Neuron (in vitro differentiated cells): ENCODE measurements around the gene UTS2.

ENCODE experiments used
- H2AFZ ChIP-seq: one replicate; pipeline ENCODE4 v1.6.1; 2013; ENCODE audit warnings: low read depth, mild to moderate bottlenecking, inconsistent platforms, low read length, moderate library complexity
- H3K27me3 ChIP-seq: one replicate; pipeline ENCODE4 v1.6.1; 2013; ENCODE audit warnings: low read length; ENCODE audit not compliant: insufficient read depth
- H3K36me3 ChIP-seq: one replicate; pipeline ENCODE4 v1.6.1; 2013; ENCODE audit warnings: low read length; ENCODE audit not compliant: insufficient read depth
- H3K4me1 ChIP-seq: one replicate; pipeline ENCODE4 v1.6.1; 2013; ENCODE audit warnings: low read length; ENCODE audit not compliant: insufficient read depth
- H3K4me3 ChIP-seq: 2 replicates; pipeline ENCODE4 v1.5.1; 2013; ENCODE audit warnings: mild to moderate bottlenecking, low read length, moderate library complexity
- H3K9me3 ChIP-seq: one replicate; pipeline ENCODE4 v1.6.1; 2013; ENCODE audit warnings: low read length

The UTS2 gene

DNA sequence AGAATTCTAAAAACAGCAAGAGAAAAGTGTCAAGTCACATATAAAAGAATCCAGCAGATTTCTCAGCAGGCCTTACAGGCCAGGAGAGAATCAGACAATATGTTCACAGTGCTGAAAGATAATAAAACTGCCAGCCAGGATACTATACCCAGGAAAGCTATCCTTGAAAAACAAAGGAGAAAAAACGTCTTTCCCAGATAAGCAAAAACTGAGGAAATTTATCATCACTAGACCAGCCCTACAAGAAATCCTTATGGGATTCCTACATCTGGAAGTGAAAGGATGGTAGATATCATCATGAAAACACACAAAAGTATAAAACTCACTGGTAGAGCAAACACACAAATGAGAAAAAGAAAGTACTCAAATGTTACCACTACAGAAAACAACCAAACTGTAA, 25.2 kb upstream of the UTS2 start:
- Histone ChIP-seq H3K36me3 (no peaks in the 10 kb centered on the region), H3K4me1 (peaks cover 2% of the 10 kb centered on the region), H3K27me3 (no peaks in the 10 kb centered on the region)

DNA sequence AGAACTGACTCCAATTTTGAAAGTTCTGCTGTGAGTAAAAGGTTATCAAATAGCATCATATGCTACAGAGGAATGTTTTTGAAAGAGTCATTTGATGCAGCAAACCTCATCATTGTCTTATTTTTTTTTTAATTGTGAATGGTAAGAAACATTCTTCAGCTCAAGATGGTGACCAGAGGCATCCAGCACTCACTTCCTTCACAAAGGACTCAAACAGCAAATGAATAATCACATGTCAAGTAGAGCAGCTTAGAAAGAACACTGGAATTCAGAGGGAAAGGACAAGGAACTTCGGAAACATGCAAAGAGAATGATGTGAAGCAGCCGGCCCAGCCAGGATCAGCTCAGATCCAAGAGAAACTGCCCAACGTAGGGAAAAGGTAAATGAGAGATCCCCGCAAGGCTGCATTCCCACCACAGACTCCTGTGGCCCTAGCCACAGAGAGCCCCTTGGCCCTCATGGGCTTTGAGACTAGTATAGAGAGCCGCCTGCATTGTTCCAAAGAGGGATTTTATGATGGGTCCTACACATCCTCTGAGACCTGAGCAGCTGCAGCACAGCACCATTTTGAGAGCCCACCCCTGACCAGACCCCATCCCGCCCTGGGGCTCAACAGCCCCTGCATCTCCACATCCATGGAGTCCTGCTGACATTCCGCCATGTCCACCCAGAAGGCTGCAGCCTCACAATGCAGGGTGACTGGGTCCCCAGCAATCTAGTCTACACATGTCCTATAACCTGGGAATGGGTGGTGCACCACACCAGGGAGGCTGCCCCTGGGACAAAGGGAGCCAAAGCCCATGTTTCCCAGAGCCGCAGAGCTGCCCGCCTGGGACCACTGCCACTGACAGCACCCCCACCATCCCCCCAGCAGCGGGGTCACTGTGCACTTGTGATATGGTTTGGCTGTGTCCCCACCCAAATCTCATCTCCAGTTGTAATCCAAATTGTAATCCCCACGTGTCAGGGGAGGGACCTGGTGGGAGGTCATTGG, 21.2 kb upstream of the UTS2 start:
- H2AFZ ChIP-seq, result no peak overlapping the region
- H3K4me3 ChIP-seq, result no peak overlapping the region
- H3K36me3 ChIP-seq, result no peaks in the 10 kb centered on the region
- H3K27me3 ChIP-seq, result no peaks in the 10 kb centered on the region
- H3K9me3 ChIP-seq, result peaks cover 3% of the 10 kb centered on the region
- peaks cover 2% of the 10 kb centered on the region for H3K4me1 ChIP-seq

More for the DNA sequence above, 25.2 kb upstream of the UTS2 start:
- H2AFZ ChIP-seq, result no peak overlapping the region
- H3K9me3 ChIP-seq, result peaks cover 3% of the 10 kb centered on the region
- H3K4me3 ChIP-seq, result no peak overlapping the region

DNA sequence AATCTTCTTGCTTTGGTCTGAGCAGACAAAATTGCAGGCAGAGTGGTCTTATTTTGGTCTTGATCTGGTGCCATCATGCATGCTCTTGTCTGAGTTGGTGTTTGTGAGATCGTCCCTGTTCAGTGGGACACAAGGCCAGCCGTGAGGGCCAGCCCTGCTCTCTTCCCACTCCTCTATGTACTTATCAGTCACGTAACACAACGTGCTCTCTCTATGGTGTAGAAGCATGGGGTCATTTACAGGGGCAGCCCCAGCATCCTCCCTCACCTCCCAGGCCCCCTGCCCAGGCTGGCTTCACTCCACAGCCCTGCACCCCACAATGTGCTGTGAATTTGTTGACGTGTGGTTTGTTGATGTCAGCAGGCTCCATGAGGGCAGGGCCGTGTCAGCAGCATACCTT, 18.3 kb upstream of the UTS2 start:
- Histone ChIP-seq H3K36me3 (no peaks in the 10 kb centered on the region), H3K27me3 (no peaks in the 10 kb centered on the region), H3K4me1 (peaks cover 2% of the 10 kb centered on the region), H3K4me3 (no peak overlapping the region), H2AFZ (no peak overlapping the region), H3K9me3 (no peaks in the 10 kb centered on the region)

DNA sequence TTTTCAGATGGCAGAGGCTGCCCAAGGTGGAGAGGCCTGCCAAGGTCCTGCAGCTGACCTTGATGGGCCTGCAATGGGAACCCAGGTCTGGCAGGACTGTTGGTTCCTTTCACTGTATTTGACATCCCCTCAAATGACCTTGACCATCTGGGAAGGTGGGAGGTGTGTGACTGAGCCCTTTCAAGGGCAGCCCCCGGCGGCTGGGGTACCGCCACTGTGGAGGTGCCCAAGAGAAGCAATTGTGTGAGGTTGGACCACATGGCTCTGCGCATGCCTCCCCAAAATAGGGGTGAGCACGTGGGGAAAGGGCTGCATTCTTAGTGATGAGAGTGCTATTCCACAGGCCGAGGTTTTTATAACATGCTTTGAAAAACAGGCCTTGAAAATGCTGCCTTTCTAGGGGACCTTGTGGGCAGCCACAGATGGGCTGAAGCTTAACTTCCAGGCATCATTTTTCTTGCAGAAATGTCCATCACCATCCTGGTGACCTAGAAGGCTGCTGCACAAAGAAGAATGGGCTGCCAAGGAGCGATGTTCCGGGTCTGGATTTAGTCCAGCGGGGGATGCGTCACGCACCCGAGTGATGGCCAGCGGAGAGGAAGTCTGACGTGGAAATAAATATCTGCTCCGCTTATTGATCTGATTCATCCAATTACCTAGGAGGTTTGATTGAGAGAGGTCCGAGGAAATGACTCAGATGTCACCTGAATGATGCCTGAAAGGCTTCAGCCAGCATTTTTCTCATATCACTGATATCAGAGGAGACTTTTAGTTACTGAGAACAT, 16.5 kb upstream of the UTS2 start:
- Histone ChIP-seq H3K9me3 (peaks cover 1% of the 10 kb centered on the region), H3K36me3 (no peaks in the 10 kb centered on the region), H3K4me3 (no peak overlapping the region), H3K4me1 (peaks cover 2% of the 10 kb centered on the region), H3K27me3 (no peaks in the 10 kb centered on the region), H2AFZ (no peak overlapping the region)

DNA sequence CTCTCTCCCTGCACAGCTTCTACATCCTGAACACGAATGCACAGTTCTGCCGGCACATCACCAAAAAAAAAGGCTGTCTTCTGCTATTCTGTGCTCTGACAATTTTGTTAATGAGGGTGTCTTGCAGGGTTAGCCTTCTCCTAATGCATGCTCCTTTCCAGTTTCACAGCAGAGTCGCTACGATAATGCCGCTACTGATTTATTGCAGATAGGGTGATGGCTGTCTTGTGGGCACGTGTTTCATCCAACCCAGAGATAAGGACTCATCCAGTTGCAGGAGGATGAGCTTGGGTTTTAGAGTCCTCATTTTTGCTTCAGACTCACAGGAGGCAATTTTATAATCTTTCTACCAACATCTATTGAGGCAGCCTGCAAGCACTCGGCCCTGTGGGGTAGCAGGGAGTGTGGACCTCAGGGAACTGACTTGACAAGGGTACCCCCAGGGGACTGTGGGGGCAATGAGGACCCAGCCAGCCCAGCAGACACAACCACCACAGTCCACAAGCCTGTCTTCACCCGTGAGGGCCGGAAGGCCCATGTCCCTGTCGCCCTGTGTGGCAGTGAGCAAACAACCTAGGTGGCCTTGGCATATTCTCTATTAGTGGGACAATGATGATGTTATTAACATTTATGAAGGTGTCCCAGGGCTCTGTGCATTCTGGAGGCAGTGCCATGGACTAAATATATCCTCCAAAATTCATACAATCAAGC, 15.4 kb upstream of the UTS2 start:
- Histone ChIP-seq H3K27me3 (no peaks in the 10 kb centered on the region), H3K36me3 (no peaks in the 10 kb centered on the region), H3K4me1 (no peaks in the 10 kb centered on the region), H3K4me3 (no peak overlapping the region), H2AFZ (no peak overlapping the region), H3K9me3 (peaks cover 1% of the 10 kb centered on the region)

DNA sequence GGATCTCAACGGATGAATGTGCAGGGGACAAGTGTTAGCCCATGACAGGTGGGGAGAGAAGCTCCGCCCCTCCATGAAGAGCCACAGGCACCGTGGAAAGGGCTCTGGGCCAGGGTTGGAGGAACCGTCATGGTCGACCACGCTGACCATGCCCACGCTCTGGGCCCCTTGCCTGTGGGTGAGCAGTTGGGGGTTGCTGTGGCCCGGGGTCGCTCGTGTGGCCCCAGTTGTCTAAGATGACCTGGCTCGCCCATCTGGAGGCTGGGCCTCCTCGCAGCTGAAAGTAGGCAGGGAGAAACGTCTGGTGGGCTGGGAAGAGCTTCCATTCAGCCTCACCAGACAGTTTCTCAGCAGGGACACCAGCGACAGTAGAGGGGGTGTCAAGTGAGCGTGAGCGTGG, 13.1 kb upstream of the UTS2 start:
- no peak overlapping the region for H2AFZ ChIP-seq
- no peaks in the 10 kb centered on the region for H3K36me3 ChIP-seq
- no peaks in the 10 kb centered on the region for H3K4me1 ChIP-seq
- H3K4me3 ChIP-seq, result no peak overlapping the region
- H3K9me3 ChIP-seq, result peaks cover 1% of the 10 kb centered on the region
- H3K27me3 ChIP-seq, result no peaks in the 10 kb centered on the region

DNA sequence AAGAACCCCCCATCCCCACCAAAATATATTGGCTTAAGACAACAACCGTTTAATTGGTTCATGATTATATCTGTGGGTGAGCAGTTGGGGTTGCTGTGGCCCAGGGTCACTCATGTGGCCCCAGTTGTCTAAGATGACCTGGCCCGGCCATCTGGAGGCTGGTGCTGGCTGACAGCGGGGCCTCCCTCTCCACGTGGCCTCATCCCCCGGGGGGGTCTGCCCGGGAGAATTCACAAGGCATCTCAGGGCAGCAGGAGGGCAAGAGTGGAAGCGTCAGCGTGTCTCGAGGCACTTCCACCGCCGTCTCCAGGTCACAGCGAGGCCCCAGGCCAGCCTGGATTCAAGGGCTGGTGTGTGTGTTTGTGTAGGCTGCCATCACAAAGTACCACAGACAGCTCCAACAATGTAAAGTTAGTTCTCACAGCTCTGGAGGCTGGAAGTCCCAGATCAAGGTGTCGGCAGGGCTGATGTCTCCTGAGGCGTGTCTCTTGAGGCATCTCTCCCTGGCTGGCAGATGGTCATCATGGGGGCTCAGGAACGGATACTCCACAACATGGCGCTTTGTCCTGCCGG, 11.0 kb upstream of the UTS2 start:
- H3K4me1 ChIP-seq, result no peaks in the 10 kb centered on the region
- H3K36me3 ChIP-seq, result no peaks in the 10 kb centered on the region
- no peak overlapping the region for H2AFZ ChIP-seq
- peaks cover 1% of the 10 kb centered on the region for H3K9me3 ChIP-seq
- H3K27me3 ChIP-seq, result no peaks in the 10 kb centered on the region
- H3K4me3 ChIP-seq, result no peak overlapping the region

DNA sequence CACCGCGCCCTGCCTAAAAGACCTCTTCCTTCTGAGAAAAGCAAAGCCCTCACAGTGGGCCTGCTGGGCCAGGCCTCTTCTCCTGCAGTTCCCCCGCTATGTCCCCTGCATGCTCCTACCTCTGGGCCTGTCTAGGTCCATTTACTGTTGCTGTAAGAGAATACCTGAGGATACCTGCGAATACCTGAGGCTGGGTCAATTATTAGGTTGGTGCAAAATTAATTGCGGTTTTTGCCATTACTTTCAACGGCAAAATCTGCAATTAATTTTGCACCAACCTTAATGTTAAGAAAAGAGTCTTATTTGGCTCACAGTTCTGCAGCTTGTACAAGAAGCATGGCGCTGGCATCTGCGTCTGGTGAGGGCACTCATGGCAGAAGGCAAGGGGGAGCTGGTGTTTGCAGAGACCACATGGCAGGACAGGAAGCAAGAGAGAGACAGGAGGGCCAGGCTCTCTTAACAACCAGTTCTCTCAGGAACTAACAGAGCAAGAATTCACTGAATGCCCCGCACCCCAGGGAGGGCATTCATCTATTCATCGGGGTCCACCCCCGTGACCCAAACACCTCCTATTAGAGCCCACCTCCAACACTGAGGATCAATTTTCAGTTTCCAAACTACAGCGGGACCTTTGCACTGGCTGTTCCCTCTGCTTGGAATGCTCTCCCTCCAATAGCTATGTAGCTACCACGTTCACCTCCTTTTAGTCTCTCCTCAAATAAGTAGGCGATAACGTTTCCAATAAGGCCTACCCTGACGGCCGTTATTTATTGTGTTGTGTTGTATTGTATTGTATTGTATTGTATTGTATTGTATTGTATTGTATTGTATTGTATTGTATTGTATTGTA, 9.6 kb upstream of the UTS2 start:
- Histone ChIP-seq H3K4me1 (no peaks in the 10 kb centered on the region), H2AFZ (no peak overlapping the region), H3K36me3 (no peaks in the 10 kb centered on the region), H3K9me3 (peaks cover 1% of the 10 kb centered on the region), H3K27me3 (no peaks in the 10 kb centered on the region), H3K4me3 (no peak overlapping the region)

DNA sequence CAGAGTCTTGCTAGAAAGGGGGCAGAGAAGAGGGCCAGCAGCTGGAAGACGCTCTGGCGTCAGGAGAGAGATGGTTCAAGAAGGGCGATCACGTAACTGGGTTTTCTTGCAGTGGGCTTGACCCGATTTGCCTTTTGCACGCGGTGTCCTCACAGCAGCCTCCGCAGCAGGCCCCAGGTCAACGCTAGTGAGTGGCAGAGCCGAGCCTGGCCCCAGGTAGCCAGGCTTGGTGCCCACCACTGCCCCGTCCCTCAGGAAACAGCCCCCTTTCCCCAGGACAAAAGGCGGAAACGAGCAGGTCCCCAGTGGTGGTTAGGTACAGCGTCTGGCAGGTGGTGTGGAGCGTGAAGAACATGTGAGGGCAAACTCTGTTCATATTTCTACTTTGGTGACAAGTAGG, 8.6 kb upstream of the UTS2 start:
- H2AFZ ChIP-seq, result no peak overlapping the region
- H3K36me3 ChIP-seq, result no peaks in the 10 kb centered on the region
- no peaks in the 10 kb centered on the region for H3K27me3 ChIP-seq
- H3K4me3 ChIP-seq, result no peak overlapping the region
- peaks cover 1% of the 10 kb centered on the region for H3K9me3 ChIP-seq
- no peaks in the 10 kb centered on the region for H3K4me1 ChIP-seq

DNA sequence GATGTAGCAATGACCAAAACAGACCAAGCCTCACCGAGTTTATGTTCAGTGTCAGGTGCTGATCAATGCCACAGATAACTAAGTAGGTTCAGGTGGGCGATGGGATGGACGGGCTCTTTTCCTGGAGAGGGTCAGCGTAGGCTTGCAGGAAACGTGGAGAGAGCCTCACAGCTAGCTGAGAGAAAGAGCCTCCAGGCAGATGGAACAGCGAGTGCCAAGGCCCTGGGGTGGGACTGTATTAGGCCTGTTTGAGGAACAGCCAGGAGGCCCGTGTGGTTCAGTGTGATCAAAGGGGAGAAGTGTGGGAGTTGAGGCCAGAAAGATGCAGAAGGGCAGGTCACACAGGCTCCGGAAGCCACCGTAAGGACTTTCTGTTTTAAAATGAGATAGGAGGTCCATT, 7.3 kb upstream of the UTS2 start:
- Histone ChIP-seq H3K4me1 (no peaks in the 10 kb centered on the region), H3K4me3 (no peak overlapping the region), H3K36me3 (no peaks in the 10 kb centered on the region), H2AFZ (no peak overlapping the region), H3K27me3 (no peaks in the 10 kb centered on the region), H3K9me3 (no peaks in the 10 kb centered on the region)

DNA sequence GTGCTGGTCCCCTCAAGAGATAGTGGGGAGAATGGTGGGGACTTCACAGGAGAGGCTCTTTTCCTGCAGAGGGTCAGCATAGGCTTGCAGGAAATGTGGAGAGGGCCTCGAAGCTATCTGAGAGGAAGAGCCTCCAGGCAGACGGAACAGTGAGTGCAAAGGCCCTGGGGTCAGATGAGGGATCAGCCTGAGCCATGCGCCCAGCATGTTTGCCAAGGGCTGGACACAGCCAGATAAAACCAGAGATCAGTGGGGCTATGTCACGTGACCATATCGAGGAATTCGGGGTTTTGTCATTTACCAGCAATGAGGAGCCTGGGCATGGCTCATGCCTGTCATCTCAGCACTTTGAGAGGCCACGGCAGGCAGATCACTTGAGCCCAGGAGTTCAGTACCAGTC, 6.5 kb upstream of the UTS2 start:
- Histone ChIP-seq H3K27me3 (no peaks in the 10 kb centered on the region), H3K36me3 (no peaks in the 10 kb centered on the region), H2AFZ (no peak overlapping the region), H3K9me3 (no peaks in the 10 kb centered on the region), H3K4me1 (no peaks in the 10 kb centered on the region), H3K4me3 (no peak overlapping the region)

DNA sequence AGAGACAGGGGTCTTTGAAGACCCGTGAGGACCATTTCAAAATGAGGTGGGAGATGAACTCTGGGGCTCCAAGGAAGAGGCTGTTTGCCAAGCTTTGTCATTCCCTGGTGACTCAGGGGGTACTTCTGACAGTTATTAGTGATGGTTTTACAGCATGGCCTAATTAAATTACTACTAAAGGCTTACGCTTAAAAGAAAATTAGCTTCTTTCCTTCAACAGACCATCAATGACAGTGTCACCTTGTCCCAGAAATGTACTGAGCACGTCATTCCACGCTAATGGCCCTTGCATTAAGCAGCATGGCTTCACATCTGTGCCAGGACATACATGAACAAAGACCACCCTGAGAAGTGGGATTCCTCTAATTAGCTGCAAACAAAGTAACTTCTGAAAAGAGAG, 5.1 kb upstream of the UTS2 start:
- Histone ChIP-seq H3K27me3 (no peaks in the 10 kb centered on the region), H2AFZ (no peak overlapping the region), H3K9me3 (no peaks in the 10 kb centered on the region), H3K4me1 (no peaks in the 10 kb centered on the region), H3K36me3 (no peaks in the 10 kb centered on the region), H3K4me3 (no peak overlapping the region)
